HG02763 (cell line): ENCODE data around the gene CCNT2.
"Not testable (repeated sequence)": the region's sequence is repeated elsewhere in the genome, so short reads cannot be mapped to it uniquely, and the experiment has no call there.

Experiments
- ATAC-seq: cut with Tn5 transposase; IDR thresholded peaks from one replicate; pipeline ENCODE4 v1.9.1; 2021; ENCODE audit warnings: mild to moderate bottlenecking, moderate library complexity; ENCODE audit not compliant: unreplicated experiment

The CCNT2 gene

DNA sequence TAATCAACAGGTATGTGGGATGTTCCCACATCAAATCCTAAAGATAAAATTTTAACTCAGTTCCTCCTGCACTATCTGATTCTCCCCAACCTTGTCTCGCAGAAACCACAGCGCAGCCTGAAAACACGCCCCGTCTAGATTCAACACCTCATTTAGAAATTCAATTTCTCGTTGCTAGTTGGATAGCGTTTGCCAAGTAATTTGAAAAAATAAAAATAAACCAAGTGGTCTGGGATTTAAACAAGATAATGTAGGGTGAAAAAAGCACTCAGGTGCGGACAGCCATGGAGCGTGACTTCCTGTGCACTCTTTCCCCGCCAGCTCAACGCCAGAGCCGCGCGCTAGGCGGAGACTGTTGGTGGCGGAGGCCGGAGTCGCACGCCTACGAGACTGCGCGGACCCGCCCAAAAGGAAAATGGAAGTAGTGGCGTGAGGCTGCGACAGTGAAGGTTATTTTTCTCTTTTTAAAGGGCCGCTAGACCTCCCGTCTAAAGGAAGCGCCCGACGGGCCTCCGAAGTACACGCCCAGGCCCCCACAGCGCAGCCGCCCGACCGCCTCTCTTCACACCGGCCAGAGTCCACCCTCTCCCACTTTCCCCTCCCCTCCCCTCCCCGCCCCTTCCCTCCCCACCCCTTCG lies 615 bp upstream of the CCNT2 start:
- peak; percentile 74 for ATAC-seq

DNA sequence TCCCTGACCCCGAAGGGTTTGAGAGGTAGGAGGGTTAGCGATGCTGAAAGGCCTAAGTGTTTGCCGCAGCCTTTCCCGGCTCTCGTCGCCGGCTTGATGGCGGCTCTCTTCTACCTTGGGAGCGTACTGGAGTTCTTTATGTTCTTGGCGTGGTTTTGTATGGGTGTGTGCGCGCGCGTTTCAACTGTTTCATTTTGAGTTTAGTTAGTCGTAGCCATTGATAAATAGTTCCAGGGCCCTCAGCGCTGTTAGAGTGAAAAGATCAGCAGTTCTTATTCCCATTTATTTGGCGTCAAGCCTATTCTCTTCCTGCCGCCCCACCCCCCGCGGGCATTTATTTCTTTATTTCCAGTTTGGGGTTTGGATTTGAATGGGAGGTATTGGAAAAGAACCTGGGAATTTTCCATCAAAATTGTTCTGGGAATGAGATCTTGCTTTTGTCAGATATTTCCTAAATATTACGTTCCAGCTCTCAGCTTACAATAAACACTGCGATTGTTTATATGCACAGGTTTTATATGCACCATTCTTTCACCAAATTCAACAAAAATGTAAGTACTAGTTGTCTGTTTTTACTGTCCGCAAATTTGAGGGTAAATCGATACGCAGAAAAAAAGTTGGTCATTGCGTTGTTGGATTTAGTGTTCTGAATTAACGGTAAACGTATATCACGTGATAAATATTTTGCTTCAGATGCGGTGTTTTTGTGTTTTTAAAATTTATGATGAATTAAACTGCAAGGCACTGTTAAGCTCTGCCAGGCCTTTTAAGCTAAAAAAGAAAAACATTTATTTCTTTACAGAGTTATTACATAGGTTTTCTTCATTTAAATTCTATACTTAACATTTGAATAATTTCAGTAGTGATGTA lies 954 bp downstream of the CCNT2 start:
- no peak for ATAC-seq

DNA sequence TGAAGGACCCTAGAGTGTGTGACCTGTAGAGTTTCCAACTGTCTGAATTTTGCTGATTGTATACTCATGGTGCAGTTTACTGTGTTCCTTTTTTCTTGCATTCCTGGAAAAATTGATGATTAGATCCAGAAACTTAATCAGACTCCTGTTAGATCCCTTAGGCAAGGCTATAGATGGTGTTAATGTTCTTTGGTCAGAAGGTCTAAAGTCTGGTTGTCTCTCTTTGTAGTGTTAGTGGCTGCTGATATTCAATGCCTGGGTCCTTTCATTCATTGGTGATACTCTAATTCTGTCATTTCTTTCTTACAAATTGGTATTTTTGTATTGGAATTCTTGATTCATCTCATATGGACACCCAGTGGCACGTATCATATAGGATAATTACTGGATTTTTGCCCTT lies 6.3 kb downstream of the CCNT2 start:
- ATAC-seq = no peak

DNA sequence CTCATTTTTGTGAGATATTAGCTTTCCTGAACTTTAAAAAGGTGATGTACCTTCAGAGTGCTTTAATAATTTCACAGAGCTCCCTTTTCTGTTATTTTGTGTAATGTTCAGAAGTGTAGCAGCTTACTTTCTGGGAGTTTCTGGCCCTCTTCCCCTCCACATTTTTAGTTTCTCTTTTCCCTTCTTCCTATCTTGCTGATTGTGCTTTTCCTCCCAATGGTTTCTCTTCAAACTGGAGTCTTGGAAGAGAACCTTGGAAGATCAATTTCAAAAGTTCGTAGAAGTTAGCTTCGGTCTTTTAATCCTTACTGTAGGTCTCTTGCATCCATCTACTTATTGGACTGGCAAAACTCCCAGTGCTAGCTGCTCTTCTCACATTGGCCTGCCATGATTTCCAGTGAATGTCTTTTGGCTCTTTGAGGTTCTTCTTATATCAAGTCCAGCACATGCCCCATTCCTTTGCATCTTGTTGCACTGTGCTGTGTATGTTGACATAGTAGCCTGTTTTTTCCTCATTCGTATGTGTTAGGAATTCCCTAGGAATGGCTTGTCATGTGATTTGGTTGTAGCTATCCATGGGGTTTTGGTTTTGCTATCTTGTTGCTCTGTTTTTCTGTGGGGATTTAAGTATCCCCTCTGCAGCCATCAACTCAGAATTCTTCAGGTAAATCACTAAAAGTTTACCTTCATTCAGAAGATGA lies 7.8 kb downstream of the CCNT2 start:
- ATAC-seq = no peak

DNA sequence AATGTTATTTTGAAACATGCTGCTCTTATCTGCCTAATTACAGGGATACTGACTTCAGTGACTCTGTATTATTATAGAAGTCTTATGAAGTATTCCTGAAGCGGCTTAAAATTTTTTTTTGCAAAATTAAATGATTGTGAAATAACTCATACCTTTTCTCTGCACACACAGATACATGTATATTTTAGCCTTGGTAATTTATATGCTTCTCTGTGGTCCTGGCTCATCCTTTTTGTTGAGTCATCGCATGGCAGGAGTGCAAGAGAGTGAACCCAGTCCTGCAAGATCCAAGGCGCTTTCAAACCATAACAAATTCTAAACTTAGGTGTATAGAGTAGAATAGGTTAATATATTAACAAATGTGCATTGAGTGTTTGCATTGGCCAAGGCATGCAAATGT lies 8.6 kb downstream of the CCNT2 start:
- ATAC-seq = no peak

DNA sequence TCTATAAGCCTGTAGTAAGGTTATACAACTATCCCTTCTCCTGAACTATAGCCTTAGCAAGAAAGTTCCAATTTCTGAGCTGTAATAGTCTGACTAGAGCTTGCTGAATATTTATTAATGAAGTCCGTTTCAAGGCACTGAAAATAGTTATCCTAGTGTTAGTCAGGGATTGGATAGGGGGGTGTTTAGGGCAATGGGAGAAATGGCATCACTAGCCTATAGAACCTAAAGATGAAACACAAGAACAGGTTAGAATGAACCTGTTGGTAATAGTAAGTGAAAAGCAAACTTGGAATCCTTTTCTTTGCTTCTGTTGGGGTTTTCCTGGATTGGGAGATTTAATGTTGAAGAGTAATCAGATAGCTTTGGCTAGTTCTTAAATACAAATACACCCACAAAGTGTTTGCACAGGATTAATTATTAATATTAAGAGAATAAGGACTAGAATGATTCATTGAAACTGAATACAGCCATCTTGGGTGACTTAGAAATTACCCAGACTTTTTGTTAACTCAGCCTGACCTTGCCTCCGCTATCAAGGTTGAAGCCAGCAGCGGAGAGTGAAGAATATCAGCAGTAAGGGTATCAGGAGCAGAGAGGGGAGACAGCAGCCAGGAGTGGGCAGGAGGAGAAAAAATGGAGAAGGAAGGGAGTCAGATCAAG lies 14.4 kb downstream of the CCNT2 start:
- no peak for ATAC-seq

DNA sequence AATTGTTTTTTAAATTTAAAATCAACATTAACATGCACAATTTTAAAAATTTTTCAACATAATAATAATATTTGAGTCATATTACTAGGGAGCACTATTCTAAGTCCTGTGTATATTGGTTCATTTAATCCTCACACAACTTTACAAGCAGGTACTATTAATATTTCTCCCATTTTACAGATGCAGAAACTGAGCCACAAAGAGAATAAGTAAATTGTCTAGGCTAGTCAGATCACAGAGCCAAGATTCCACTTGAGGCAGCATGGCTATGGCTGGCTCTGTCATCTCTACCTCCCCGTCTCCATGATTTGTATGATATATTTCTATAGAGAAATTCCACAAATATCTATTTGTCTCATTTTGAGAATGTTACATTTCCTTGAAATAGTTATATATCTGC lies 15.1 kb downstream of the CCNT2 start:
- ATAC-seq = no peak

DNA sequence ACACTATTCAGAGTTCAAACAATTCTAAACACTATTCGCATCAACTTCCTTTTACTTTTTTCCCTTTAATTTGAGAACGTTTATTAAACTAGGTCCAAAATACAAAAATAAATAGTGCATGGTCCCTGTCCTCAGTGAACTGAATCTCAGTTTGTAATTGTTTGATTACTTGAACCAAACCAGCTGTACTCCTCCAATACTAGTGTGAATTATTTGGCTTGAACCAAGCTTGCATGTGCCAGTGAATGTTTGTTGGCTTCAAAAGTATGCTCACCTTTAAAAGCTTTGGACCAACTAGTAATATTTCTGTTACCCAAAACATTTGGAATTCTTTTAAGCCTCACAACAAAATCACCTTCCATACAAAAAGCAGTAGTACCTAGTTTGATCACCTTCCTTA lies 15.5 kb downstream of the CCNT2 start:
- ATAC-seq = no peak

DNA sequence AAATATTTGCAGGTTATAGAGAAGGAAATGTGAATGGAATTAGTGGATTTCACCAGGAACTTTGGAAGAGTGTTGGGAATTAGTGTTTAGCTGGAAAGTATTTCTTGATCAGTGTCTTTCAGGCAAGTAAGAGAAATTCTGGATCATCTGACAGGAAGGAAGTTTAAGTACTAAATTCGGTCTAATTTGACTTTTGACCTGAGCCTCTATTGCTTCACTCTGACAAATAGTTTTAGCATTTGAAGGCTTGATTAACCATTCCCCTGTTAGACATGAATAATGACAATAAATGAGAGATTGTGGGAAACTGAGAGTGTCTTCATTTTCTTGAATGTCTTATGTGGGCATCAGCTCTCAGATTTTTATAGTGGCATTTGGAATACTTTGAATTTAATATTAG lies 16.0 kb downstream of the CCNT2 start:
- no peak for ATAC-seq

DNA sequence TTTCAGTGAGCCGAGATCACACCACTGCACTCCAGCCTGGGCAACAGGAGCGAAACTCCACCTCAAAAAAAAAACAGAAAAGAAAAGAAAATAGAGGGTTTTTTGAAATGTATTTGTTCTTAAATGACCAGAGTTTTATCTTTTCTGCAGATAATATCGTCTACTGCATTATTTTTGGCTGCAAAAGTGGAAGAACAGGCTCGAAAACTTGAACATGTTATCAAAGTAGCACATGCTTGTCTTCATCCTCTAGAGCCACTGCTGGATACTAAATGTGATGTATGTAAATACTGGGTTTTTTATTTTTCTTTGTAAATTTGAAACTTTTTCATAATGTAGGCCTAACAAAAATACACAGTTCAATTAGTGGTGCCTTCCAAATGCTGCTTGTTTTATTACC lies 18.1 kb downstream of the CCNT2 start:
- ATAC-seq = no peak

DNA sequence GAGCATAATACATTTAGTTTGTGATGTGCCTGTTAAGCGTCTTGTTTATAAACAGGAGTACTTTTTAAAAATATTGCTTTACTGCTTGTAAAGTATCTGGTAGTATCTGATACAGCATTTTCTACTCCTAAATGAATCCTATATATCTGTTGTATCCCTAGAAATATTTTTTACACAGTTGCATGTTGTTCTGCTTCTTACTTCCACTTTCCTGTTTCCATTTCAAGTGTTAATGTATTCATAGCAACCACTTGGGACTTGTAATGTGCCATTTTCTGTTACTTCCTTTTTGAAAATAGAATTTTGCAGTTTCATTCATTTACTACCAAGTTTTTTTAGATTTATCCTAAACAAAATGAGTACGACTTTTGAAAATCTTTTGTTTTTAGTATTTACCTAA lies 24.9 kb downstream of the CCNT2 start:
- peak; percentile 69 for ATAC-seq

DNA sequence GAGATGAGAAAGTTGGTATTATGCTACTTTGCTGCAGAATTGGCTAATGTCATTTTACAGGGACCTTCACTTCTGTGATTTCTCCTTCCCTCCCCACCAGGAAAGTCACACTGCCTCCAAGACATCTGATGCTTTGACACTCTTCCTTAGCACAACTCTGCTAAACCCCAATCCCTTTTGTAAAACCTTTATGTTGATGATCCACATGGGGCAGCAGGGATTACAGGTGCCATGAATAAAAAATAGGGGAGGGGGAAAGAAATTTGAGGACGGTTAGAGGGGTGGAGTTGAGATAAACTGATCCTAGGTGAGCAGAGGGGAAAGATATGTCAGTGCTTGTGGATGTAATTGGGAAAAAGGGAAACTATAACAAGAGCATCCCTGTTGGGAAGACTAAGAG lies 26.4 kb downstream of the CCNT2 start:
- ATAC-seq = no peak

DNA sequence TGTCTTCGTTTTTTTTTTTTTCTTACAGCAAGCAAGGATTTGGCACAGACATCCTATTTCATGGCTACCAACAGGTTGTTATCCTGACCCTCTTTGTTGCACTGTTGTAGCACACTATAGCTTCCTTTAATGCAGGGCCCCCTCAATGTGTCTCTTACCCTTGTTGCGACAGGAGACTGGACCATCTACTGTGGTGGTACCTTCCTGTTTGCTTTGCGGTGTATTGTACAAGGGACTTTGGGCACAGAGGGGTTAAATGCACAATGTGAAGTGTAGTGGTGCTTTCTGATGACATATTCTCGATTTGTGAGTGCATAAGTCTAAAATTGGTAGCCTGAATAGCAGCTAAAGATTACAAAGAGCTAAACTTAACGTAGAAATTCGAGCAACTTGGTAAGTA lies 27.5 kb downstream of the CCNT2 start:
- ATAC-seq = no peak

DNA sequence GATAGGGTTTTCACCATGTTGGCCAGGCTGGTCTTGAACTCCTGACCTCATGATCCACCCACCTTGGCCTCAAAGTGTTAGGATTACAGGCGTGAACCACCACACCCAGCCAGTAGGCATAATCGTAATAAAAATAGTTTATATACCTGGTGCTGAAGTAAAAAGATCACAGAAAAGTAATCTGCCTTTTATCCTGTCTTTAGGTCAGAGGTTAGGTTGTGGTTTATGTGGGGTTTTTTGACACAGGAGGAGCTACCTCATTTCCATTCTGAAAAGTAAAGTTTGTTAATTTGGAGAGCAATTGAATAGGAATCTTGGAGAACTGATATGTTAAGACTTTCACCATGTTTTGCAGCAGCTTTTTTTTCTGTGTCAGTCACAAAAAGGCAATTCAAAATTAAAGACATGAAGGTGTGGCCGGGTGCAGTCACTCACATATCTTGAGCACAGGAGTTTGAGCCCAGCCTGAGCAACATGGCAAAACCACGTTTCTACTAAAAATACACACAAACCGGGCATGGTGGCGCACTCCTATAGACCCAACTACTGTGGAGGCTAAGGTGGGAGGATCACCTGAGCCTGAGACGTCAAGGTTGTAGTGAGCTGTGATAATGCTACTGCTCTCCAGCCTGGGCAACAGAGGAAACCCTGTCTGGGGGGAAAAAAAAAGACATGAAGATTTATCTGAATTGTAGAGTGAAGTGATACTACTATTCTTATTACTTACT lies 31.5 kb downstream of the CCNT2 start:
- ATAC-seq = no peak

DNA sequence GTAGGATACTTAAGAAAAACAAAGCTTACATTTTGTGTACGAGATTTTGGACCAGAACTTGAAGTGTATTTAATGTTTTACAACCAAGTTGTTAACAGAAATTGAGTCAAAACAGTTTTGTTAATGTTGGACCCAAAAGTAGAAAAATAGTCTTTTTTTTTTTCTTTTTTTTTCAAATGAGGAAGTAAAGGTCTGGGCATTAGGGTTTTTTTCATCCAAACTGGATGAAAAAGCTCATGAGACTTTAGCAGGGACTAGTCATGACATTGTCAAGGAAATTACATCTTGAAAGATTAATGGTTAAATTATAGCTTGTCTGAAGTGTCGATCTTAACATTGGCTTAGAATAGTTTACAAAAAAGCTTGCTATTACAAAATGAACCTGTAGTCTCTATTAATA lies 32.3 kb downstream of the CCNT2 start:
- ATAC-seq = no peak

DNA sequence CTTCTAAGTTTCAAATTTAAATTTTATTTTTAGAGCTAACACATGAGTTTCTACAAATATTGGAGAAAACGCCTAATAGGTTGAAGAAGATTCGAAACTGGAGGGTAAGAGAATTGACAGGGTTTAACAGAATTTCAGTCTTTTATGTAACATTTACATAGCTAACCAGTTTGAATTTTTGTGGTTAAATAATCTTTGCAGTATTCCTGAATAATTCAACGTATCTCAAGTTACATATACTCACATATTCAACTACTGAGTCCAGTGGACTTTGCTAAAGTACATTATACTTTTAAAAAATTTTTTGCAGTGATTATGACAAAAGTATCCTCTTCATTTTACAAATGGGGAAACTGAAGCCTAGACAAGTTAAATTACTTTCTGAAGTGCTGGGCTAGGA lies 34.0 kb downstream of the CCNT2 start:
- ATAC-seq = no peak

DNA sequence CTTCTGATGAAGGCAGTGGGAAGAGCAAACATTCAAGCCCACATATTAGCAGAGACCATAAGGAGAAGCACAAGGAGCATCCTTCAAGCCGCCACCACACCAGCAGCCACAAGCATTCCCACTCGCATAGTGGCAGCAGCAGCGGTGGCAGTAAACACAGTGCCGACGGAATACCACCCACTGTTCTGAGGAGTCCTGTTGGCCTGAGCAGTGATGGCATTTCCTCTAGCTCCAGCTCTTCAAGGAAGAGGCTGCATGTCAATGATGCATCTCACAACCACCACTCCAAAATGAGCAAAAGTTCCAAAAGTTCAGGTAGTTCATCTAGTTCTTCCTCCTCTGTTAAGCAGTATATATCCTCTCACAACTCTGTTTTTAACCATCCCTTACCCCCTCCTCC lies 35.4 kb downstream of the CCNT2 start:
- ATAC-seq = no peak

DNA sequence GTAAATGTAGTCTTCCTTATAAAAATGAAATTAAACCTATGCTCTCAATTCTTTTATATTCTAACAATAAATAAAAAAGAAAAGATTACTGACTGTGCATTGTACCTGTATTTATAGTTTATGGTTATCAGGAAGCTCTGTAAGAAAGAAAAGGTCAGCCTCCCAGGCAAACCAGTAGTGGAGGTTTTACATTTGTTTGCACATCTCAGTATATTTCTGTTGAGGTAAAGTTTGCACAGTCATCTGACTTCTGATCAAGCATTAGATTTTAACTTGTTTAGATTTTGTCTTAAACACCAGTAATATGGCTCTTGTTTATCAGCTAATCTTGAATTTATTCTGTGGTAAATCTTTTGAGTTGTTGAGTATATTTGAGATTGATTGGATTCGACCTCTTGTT lies 37.1 kb downstream of the CCNT2 start:
- no peak for ATAC-seq

DNA sequence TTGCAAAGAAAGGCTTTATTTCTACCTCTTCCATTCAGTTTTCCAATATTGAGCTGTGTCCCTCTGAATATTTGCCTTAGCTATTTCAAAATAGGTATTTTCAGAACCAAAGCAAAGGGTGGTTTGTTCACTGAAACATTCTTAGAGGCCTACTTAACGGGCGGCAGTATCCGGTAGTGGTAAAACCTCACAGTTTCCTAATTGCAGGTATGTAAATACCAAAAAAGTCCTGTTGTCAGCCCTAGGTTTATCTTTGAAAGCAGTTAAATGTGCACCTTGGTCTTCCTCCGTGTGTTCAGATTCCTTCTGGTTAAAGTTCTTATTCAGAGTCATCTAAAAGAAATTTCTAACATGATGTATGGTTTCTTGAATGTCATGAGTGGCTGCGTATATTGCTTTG lies 38.9 kb downstream of the CCNT2 start:
- no peak for ATAC-seq

DNA sequence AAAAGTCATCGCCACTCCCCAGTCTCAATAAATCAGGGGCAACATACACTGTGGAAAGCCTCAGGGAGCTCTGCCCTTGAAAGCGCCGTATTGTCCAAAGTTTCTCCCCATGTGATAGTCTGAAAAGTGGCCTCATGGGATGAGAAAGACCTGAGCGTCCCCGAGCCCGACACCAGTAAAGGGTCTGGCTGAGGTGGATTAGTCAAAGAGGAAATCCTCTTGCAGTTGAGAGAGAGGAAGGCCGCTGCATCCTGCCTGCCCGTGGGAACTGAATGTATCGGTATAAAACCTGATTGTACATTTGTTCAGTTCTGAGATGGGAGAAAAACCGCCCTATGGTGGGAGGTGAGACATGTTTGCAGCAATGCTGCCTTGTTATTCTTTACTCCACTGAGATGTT lies 48.5 kb downstream of the CCNT2 start:
- ATAC-seq = not testable (repeated sequence)
